HepG2 (cell line): ENCODE results near the gene TAF3. TPM values are rescaled to one million over a fixed set of nuclear protein-coding genes. Genes with fewer than 3 reads are reported as not detected.

ENCODE experiments used
- HNRNPL ChIP-seq: fragments of 200-400 bp; formaldehyde crosslinking; IDR thresholded peaks from 2 replicates; pipeline ENCODE4 v1.6.1; 2017; ENCODE audit warnings: mild to moderate bottlenecking, low read depth, low read length
- SP1 ChIP-seq, 2 experiments: fragments of 450-650 bp in 1 of 2; sonication (generic) in 1 of 2; formaldehyde crosslinking in 1 of 2; IDR thresholded peaks; 2 replicates each; pipeline versions ENCODE4 v1.4.0 to v1.6.1; 2016 to 2020; ENCODE audit warnings: missing genetic modification reagents in 1 of 2
- SP5 ChIP-seq: IDR thresholded peaks from 2 replicates; pipeline ENCODE4 v1.6.1; 2016; ENCODE audit warnings: low read depth, borderline replicate concordance
- TBX2 ChIP-seq: sonication (generic); formaldehyde crosslinking; IDR thresholded peaks from 2 replicates; pipeline ENCODE4 v1.5.0; 2020; ENCODE audit warnings: missing genetic modification reagents, mild to moderate bottlenecking, borderline replicate concordance
- U2AF1 ChIP-seq: fragments of 200-400 bp; formaldehyde crosslinking; optimal IDR thresholded peaks from 2 replicates; pipeline ENCODE3; 2017; ENCODE audit warnings: mild to moderate bottlenecking, low read depth, low read length
- ZNF20 ChIP-seq: sonication (generic); formaldehyde crosslinking; IDR thresholded peaks from 2 replicates; pipeline ENCODE4 v1.4.0; 2020; ENCODE audit warnings: mild to moderate bottlenecking, moderate library complexity, missing genetic modification reagents
- ZNF572 ChIP-seq: sonication (generic); formaldehyde crosslinking; IDR thresholded peaks from 2 replicates; pipeline ENCODE4 v1.5.1; 2020; ENCODE audit warnings: mild to moderate bottlenecking, missing genetic modification reagents
- polyA plus RNA-seq, 8 experiments: library from polyadenylated mRNA; depleted of rRNA in 3 of 8; stranded (reverse) in 7 of 8; unstranded in 1 of 8; fragments of >200 nt; fragmentation: Illumina TruSeq in 4 of 8; extraction: Trizol in 4 of 8; gene quantifications; 2 replicates each; pipeline versions ENCODE4 v1.2.1 to v1.2.3, GENCODE V29; 2011 to 2016; ENCODE audit warnings: low read depth in 4 of 8, missing spikeins in 1 of 8, mixed read lengths in 1 of 8; ENCODE audit not compliant: insufficient read depth in 1 of 8
- total RNA-seq, 5 experiments: library from RNA; depleted of rRNA; stranded (reverse); fragments of >200 nt; fragmentation: Illumina TruSeq; extraction: Trizol; gene quantifications; 2 replicates each; pipeline ENCODE4 v1.2.3, GENCODE V29; 2016; ENCODE audit warnings: low read depth in 1 of 5
- TF ChIP-seq, protein P1 (sequence below): sonication (generic); formaldehyde crosslinking; IDR thresholded peaks from 2 replicates; pipeline ENCODE4 v1.4.0; 2020; ENCODE audit warnings: missing genetic modification reagents
- TF ChIP-seq, protein P2 (sequence below): sonication (generic); formaldehyde crosslinking; IDR thresholded peaks from 2 replicates; pipeline ENCODE4 v1.4.0; 2020; ENCODE audit warnings: mild to moderate bottlenecking, missing genetic modification reagents
- TF ChIP-seq, protein P3 (sequence below): sonication (generic); formaldehyde crosslinking; IDR thresholded peaks from 2 replicates; pipeline ENCODE4 v1.4.0; 2020; ENCODE audit warnings: missing genetic modification reagents, borderline replicate concordance
- TF ChIP-seq, protein P4 (sequence below): sonication (generic); formaldehyde crosslinking; IDR thresholded peaks from 2 replicates; pipeline ENCODE4 v1.5.1; 2020; ENCODE audit warnings: mild to moderate bottlenecking, missing genetic modification reagents, moderate library complexity

TAF3 gene
- total and polyA plus RNA-seq, 2 of the 13 experiments (the other 11 are each of a cell fraction or from before 2014, with no cell fraction given) = 1.7 to 2.9 TPM

DNA sequence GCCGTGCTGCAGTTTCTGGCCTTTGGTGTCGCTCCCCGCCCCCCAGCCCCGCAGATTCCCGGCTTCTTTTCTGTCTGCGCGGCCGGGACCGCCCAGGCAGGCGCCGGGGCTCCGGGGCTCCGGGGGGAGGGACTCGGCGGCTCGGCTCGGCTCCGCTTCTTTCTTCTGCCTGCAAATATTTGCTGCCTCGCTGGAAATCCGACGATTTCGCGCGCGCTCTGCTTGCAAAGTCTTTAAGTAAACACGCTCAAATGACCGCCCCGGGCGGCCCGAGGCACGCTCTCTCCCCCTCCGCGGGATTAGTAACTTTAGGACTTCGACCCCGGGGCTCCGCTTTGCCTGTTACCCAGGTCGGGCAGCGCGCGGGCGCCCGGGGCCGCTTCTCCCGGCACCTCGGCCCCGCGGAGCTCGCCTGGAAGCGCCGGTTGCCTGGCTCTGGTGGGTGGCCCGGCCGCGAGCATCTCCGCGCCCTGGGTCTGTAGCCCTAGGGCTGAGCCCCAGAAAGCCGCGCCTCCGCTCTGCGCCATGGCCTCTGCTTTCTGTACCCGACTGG, 232.3 kb downstream of the TAF3 start (continued):
- TF ChIP-seq, protein P1, sequence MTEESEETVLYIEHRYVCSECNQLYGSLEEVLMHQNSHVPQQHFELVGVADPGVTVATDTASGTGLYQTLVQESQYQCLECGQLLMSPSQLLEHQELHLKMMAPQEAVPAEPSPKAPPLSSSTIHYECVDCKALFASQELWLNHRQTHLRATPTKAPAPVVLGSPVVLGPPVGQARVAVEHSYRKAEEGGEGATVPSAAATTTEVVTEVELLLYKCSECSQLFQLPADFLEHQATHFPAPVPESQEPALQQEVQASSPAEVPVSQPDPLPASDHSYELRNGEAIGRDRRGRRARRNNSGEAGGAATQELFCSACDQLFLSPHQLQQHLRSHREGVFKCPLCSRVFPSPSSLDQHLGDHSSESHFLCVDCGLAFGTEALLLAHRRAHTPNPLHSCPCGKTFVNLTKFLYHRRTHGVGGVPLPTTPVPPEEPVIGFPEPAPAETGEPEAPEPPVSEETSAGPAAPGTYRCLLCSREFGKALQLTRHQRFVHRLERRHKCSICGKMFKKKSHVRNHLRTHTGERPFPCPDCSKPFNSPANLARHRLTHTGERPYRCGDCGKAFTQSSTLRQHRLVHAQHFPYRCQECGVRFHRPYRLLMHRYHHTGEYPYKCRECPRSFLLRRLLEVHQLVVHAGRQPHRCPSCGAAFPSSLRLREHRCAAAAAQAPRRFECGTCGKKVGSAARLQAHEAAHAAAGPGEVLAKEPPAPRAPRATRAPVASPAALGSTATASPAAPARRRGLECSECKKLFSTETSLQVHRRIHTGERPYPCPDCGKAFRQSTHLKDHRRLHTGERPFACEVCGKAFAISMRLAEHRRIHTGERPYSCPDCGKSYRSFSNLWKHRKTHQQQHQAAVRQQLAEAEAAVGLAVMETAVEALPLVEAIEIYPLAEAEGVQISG (CRISPR knock-in tag) = no peak; the same call in 1 of the 2 replicates
- TF ChIP-seq SP1 (IDR thresholded peaks at IDR 0.05) = no peak
- no peak for TF ChIP-seq SP1 (CRISPR knock-in tag; IDR thresholded peaks at IDR 0.05)
- peak; percentile 63; the same call in 1 of the 2 replicates for TF ChIP-seq SP5 (CRISPR knock-in tag)
- no peak for TF ChIP-seq ZNF572 (CRISPR knock-in tag)
- no peak for TF ChIP-seq HNRNPL
- no peak for TF ChIP-seq U2AF1
- TF ChIP-seq, protein P2, sequence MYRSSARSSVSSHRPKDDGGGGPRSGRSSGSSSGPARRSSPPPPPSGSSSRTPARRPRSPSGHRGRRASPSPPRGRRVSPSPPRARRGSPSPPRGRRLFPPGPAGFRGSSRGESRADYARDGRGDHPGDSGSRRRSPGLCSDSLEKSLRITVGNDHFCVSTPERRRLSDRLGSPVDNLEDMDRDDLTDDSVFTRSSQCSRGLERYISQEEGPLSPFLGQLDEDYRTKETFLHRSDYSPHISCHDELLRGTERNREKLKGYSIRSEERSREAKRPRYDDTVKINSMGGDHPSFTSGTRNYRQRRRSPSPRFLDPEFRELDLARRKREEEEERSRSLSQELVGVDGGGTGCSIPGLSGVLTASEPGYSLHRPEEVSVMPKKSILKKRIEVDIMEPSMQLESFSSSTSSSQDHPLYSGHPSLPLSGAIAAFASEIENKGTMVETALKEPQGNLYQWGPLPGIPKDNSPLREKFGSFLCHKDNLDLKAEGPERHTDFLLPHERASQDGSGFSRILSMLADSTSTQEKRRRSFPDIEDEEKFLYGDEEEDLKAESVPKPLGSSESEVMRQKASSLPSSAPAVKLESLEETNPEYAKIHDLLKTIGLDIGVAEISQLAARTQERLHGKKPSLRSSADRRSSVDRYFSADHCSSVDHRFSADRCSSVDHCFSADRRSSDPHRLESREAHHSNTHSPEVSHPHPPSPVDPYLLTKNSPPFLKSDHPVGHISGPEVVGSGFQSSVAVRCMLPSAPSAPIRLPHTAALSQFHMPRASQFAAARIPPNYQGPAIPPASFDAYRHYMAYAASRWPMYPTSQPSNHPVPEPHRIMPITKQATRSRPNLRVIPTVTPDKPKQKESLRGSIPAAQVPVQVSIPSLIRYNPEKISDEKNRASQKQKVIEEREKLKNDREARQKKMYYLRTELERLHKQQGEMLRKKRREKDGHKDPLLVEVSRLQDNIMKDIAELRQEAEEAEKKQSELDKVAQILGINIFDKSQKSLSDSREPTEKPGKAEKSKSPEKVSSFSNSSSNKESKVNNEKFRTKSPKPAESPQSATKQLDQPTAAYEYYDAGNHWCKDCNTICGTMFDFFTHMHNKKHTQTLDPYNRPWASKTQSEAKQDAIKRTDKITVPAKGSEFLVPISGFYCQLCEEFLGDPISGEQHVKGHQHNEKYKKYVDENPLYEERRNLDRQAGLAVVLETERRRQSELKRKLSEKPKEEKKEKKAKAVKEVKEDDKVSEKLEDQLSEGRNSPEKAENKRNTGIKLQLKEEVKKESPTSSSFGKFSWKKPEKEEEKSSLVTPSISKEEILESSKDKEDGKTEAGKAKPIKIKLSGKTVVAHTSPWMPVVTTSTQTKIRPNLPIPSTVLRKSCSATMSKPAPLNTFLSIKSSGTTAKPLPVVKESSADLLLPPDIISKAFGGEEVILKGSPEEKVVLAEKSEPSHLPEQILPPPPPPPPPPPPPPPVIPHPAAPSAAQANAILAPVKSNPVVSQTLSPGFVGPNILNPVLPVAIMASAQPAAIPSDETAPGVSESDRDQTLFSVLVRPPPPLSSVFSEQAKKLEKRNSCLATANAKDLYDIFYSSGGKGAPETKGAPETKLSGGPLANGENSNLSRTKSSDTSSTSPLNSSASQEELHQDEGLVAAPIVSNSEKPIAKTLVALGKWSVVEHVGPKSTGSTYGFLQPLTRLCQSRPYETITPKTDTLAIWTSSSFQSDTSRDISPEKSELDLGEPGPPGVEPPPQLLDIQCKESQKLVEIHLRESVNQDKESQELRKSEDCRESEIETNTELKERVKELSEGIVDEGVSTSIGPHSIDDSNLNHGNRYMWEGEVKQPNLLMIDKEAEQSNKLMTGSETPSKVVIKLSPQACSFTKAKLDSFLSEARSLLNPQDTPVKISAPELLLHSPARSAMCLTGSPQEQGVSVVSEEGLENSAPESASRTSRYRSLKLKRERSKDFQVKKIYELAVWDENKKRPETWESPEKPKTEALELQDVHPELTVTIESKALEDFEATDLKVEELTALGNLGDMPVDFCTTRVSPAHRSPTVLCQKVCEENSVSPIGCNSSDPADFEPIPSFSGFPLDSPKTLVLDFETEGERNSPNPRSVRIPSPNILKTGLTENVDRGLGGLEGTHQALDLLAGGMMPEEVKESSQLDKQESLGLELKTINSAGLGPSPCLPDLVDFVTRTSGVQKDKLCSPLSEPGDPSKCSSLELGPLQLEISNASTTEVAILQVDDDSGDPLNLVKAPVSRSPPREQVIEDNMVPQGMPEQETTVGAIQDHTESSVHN (CRISPR knock-in tag) = no peak
- peak; percentile 97 for TF ChIP-seq TBX2 (CRISPR knock-in tag)
- TF ChIP-seq, protein P3, sequence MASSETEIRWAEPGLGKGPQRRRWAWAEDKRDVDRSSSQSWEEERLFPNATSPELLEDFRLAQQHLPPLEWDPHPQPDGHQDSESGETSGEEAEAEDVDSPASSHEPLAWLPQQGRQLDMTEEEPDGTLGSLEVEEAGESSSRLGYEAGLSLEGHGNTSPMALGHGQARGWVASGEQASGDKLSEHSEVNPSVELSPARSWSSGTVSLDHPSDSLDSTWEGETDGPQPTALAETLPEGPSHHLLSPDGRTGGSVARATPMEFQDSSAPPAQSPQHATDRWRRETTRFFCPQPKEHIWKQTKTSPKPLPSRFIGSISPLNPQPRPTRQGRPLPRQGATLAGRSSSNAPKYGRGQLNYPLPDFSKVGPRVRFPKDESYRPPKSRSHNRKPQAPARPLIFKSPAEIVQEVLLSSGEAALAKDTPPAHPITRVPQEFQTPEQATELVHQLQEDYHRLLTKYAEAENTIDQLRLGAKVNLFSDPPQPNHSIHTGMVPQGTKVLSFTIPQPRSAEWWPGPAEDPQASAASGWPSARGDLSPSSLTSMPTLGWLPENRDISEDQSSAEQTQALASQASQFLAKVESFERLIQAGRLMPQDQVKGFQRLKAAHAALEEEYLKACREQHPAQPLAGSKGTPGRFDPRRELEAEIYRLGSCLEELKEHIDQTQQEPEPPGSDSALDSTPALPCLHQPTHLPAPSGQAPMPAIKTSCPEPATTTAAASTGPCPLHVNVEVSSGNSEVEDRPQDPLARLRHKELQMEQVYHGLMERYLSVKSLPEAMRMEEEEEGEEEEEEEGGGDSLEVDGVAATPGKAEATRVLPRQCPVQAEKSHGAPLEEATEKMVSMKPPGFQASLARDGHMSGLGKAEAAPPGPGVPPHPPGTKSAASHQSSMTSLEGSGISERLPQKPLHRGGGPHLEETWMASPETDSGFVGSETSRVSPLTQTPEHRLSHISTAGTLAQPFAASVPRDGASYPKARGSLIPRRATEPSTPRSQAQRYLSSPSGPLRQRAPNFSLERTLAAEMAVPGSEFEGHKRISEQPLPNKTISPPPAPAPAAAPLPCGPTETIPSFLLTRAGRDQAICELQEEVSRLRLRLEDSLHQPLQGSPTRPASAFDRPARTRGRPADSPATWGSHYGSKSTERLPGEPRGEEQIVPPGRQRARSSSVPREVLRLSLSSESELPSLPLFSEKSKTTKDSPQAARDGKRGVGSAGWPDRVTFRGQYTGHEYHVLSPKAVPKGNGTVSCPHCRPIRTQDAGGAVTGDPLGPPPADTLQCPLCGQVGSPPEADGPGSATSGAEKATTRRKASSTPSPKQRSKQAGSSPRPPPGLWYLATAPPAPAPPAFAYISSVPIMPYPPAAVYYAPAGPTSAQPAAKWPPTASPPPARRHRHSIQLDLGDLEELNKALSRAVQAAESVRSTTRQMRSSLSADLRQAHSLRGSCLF = no peak
- TF ChIP-seq, protein P4, sequence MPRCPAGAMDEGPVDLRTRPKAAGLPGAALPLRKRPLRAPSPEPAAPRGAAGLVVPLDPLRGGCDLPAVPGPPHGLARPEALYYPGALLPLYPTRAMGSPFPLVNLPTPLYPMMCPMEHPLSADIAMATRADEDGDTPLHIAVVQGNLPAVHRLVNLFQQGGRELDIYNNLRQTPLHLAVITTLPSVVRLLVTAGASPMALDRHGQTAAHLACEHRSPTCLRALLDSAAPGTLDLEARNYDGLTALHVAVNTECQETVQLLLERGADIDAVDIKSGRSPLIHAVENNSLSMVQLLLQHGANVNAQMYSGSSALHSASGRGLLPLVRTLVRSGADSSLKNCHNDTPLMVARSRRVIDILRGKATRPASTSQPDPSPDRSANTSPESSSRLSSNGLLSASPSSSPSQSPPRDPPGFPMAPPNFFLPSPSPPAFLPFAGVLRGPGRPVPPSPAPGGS (CRISPR knock-in tag) = 0 out of 2 replicates have a peak, but pooled peaks have one; percentile 24
- no peak for TF ChIP-seq ZNF20 (CRISPR knock-in tag)
